Suprapubic skin (tissue), 4 donors: ENCODE results near the gene CTBP2.

Experiments
- EP300 ChIP-seq: sonication (generic); formaldehyde crosslinking; IDR thresholded peaks from one replicate; pipeline ENCODE4 v1.6.1; 2017; ENCODE audit warnings: antibody characterized with exemption
- POLR2A ChIP-seq, 2 donors: fragments of 450-650 bp; IDR thresholded peaks; one replicate each; pipeline ENCODE4 v1.6.1; 2017; ENCODE audit warnings: antibody characterized with exemption in 2 of 2, mild to moderate bottlenecking in 2 of 2, moderate library complexity in 2 of 2
- POLR2AphosphoS5 ChIP-seq, 3 donors: sonication (generic); formaldehyde crosslinking; IDR thresholded peaks; one replicate each; pipeline ENCODE4 v1.6.1; 2017; ENCODE audit warnings: antibody characterized with exemption in 3 of 3
- TF ChIP-seq, protein P1 (sequence below), 2 donors: fragments of 200-600 bp in 1 of 2; fragments of 450-650 bp in 1 of 2; sonication (generic) in 1 of 2; IDR thresholded peaks; one replicate each; pipeline ENCODE4 v1.5.1; 2016 to 2019; ENCODE audit warnings: antibody characterized with exemption in 2 of 2, mild to moderate bottlenecking in 1 of 2, moderate library complexity in 1 of 2

DNA sequence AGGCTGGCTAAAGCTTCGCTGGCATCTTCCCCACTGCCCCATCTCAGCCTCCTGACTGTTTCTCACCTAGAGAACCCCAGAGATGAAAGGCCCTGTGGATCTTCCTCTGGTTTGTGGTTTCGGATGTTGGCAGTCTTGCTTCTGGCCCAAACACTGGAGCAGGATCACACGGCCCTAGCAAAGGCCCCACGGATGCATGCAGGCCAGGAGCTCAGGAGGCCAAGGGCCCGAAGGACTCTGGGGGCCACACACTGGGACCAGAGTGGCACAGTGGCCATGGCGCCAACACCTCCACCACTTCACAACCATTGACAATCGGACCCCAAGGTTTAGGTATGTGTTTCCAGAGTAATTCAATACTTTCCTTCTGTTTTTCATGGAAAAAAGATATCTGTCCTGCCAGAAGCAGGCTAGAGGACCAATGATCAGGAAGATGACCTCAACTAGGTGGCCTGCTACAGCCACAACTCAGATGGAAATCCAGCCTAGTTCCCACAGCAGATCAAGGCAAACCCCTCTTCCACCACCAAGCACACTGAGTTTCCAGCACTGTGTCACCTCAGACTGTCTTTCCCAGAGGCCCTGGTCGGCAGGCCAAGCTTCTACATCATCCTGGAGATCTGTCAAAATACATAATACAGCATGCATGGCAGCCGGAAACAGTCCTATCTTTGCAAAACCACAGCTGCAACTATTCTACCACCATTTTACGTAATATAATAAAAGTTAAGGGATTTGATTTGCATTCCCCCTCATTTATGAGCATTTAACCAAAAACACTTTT is 53.0 kb downstream of the CTBP2 start:
- TF ChIP-seq POLR2A (IDR thresholded peaks at IDR 0.05) (no peak), POLR2AphosphoS5 (IDR thresholded peaks at IDR 0.05) (no peak), EP300 (no peak)
- TF ChIP-seq, protein P1, sequence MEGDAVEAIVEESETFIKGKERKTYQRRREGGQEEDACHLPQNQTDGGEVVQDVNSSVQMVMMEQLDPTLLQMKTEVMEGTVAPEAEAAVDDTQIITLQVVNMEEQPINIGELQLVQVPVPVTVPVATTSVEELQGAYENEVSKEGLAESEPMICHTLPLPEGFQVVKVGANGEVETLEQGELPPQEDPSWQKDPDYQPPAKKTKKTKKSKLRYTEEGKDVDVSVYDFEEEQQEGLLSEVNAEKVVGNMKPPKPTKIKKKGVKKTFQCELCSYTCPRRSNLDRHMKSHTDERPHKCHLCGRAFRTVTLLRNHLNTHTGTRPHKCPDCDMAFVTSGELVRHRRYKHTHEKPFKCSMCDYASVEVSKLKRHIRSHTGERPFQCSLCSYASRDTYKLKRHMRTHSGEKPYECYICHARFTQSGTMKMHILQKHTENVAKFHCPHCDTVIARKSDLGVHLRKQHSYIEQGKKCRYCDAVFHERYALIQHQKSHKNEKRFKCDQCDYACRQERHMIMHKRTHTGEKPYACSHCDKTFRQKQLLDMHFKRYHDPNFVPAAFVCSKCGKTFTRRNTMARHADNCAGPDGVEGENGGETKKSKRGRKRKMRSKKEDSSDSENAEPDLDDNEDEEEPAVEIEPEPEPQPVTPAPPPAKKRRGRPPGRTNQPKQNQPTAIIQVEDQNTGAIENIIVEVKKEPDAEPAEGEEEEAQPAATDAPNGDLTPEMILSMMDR (IDR thresholded peaks at IDR 0.05) = no peak
